SK-N-SH (cell line): ENCODE measurements around the gene PPP2R5E. TPM values are rescaled to one million over a fixed set of nuclear protein-coding genes. Genes with fewer than 3 reads are reported as not detected.

Source experiments
- CTCF ChIA-PET: fragments of 300-600, 350-600 bp; formaldehyde crosslinking; extraction: SDS; loops from one replicate; lab custom pipeline; 2021; lab: Yijun Ruan, JAX
- POLR2A ChIA-PET: fragments of 350-600 bp; sonication (Branson Sonifier 250); formaldehyde crosslinking; extraction: SDS; loops from one replicate; lab custom pipeline; 2020; ENCODE audit warnings: antibody characterized with exemption, inconsistent platforms; lab: Yijun Ruan, JAX
- DNase-seq: peaks from one replicate; pipeline ENCODE4 v3.0.0; 2012
- H2AFZ ChIP-seq: fragments of 200-600 bp; sonication (generic); 2 replicates; pipeline ENCODE4 v1.8.1; 2016; ENCODE audit warnings: antibody characterized with exemption, mild to moderate bottlenecking, low read depth
- H3F3A ChIP-seq: fragments of 200-600 bp; sonication (generic); replicated peaks from 2 replicates; pipeline ENCODE3; 2016; ENCODE audit warnings: antibody characterized with exemption, mild to moderate bottlenecking; ENCODE audit not compliant: insufficient read depth
- H3K27ac ChIP-seq, 2 experiments: fragments of 200-500 bp in 1 of 2; fragments of 200-600 bp in 1 of 2; sonication (Bioruptor generic) in 1 of 2; sonication (generic), shearing (Covaris generic) in 1 of 2; 2 replicates each; pipeline versions ENCODE4 v1.5.1 to v1.6.1; 2014 to 2016; ENCODE audit warnings: low read depth in 2 of 2, inconsistent platforms in 1 of 2, low read length in 1 of 2, mild to moderate bottlenecking in 1 of 2, mixed read lengths in 1 of 2
- H3K27me3 ChIP-seq: fragments of 200-600 bp; sonication (generic), shearing (Covaris generic); 2 replicates; pipeline ENCODE4 v1.6.1; 2016; ENCODE audit warnings: mixed run types; ENCODE audit not compliant: insufficient read depth
- H3K36me3 ChIP-seq, 2 experiments: fragments of 200-500 bp in 1 of 2; fragments of 200-600 bp in 1 of 2; sonication (Bioruptor generic) in 1 of 2; sonication (generic) in 1 of 2; replicated peaks in 1 of 2; 2 replicates each; pipeline versions ENCODE3 to v1.5.1; 2014 to 2016; ENCODE audit warnings: low read length in 1 of 2, mild to moderate bottlenecking in 1 of 2; ENCODE audit not compliant: insufficient read depth in 2 of 2, control insufficient read depth in 1 of 2
- H3K4me1 ChIP-seq, 2 experiments: fragments of 200-500 bp in 1 of 2; fragments of 200-600 bp in 1 of 2; sonication (Bioruptor generic) in 1 of 2; sonication (generic), shearing (Covaris generic) in 1 of 2; 2 replicates each; pipeline versions ENCODE4 v1.5.1 to v1.6.1; 2014 to 2016; ENCODE audit warnings: low read depth in 1 of 2, low read length in 1 of 2, mixed run types in 1 of 2; ENCODE audit not compliant: insufficient read depth in 2 of 2, control insufficient read depth in 1 of 2
- H3K4me2 ChIP-seq: fragments of 200-600 bp; sonication (generic), shearing (Covaris generic); 2 replicates; pipeline ENCODE4 v1.6.1; 2017; ENCODE audit warnings: mixed run types
- H3K4me3 ChIP-seq, 2 experiments: fragments of 200-500 bp in 1 of 2; fragments of 200-600 bp in 1 of 2; sonication (Bioruptor generic) in 1 of 2; sonication (generic), shearing (Covaris generic) in 1 of 2; 2 replicates each; pipeline versions ENCODE4 v1.5.1 to v1.8.1; 2014 to 2016; ENCODE audit warnings: low read depth in 2 of 2, inconsistent platforms in 1 of 2, low read length in 1 of 2, mild to moderate bottlenecking in 1 of 2, mixed read lengths in 1 of 2, moderate library complexity in 1 of 2
- H3K79me2 ChIP-seq: fragments of 200-600 bp; sonication (generic); 2 replicates; pipeline ENCODE4 v1.8.1; 2017; ENCODE audit warnings: mild to moderate bottlenecking; ENCODE audit not compliant: insufficient read depth
- H3K9ac ChIP-seq: fragments of 200-600 bp; sonication (generic); 2 replicates; pipeline ENCODE4 v1.6.1; 2017; ENCODE audit warnings: mixed run types
- H3K9me2 ChIP-seq: fragments of 200-600 bp; sonication (generic); 2 replicates; pipeline ENCODE4 v1.6.1; 2017; ENCODE audit warnings: mixed run types
- H3K9me3 ChIP-seq: fragments of 200-600 bp; sonication (generic); 2 replicates; pipeline ENCODE4 v1.6.1; 2017; ENCODE audit warnings: mixed run types, mild to moderate bottlenecking, moderate library complexity
- H4K20me1 ChIP-seq: fragments of 200-600 bp; sonication (generic); 2 replicates; pipeline ENCODE4 v1.6.1; 2017; ENCODE audit warnings: mild to moderate bottlenecking, mixed run types; ENCODE audit not compliant: insufficient read depth
- ELF1 ChIP-seq: IDR thresholded peaks from 2 replicates; pipeline ENCODE4 v1.4.0; 2012
- EP300 ChIP-seq, 2 experiments: IDR thresholded peaks; 2 replicates each; pipeline versions ENCODE4 v1.4.0 to v1.6.1; 2012; ENCODE audit warnings: borderline replicate concordance in 1 of 2, low read depth in 1 of 2, low read length in 1 of 2
- IRF3 ChIP-seq: fragments of 150-350 bp; IDR thresholded peaks from 2 replicates; pipeline ENCODE4 v1.6.1; 2016; ENCODE audit warnings: mild to moderate bottlenecking, low read depth, low read length
- NRF1 ChIP-seq: IDR thresholded peaks from 2 replicates; pipeline ENCODE4 v1.6.1; 2012; ENCODE audit warnings: low read depth, mild to moderate bottlenecking, low read length
- SIN3A ChIP-seq: IDR thresholded peaks from 2 replicates; pipeline ENCODE4 v1.6.1; 2012; ENCODE audit warnings: low read depth, mild to moderate bottlenecking, low read length, moderate library complexity, borderline replicate concordance
- WGBS: methylation state at CpG from one replicate; pipeline ENCODE4 v1.1.6; 2017; ENCODE audit warnings: low lambda C conversion rate; 5-methylcytosine and 5-hydroxymethylcytosine counted together
- polyA plus RNA-seq, 3 experiments: library from polyadenylated mRNA; depleted of rRNA; stranded (reverse); fragments of >200 nt; gene quantifications; 2 replicates each; pipeline ENCODE4 v1.2.3, GENCODE V29; 2012
- TF ChIP-seq, protein P1 (sequence below): IDR thresholded peaks from 2 replicates; pipeline ENCODE4; 2012

PPP2R5E gene
- polyA plus RNA-seq, 1 of the 3 experiments (the other 2 are of a cell fraction): 4.4 TPM

DNA sequence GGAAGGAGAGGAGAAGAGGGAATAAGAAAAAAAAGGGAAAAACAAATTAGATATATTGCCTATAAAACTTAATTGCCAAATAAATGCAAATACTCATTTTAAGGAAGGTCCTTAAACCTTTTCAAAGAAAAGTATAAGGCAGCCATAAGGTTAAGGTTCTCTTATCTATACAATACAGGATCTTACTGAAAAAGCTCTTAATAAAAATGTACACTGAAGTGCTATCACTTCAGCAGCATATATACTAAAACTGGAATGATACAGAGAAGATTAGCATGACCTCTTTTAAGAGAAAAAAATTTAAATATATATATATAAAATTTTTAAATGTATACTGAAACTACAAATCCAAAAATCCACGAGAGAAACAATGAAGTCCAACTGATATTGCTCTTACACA lies 65.6 kb downstream of the PPP2R5E start:
- no peaks in the 10 kb centered on the region for H3K27me3 ChIP-seq
- ChIA-PET POLR2A (no interaction called here), CTCF (interaction anchor here (0.9 to 1.1 kb wide), 3 partner anchors 15 to 74 kb away, joined by 3 read pairs; no protein-coding TSS in a partner anchor)
- H3K9ac ChIP-seq: no peak overlapping the region
- no peak overlapping the region for H3K4me3 ChIP-seq
- no peaks in the 10 kb centered on the region for H3K9me2 ChIP-seq
- TF ChIP-seq EP300 (IDR thresholded peaks at IDR 0.05; ENCODE audit: borderline replicate concordance in 1 of 2, low read depth in 1 of 2, low read length in 1 of 2): no peak
- DNase-seq: no peak
- 89% methylated on average over 1 of the region's 1 CpG for WGBS
- H2AFZ ChIP-seq: no peak overlapping the region
- H3F3A ChIP-seq: peaks cover 9% of the 10 kb centered on the region
- H3K4me1 ChIP-seq: peaks cover 13 to 15% of the 10 kb centered on the region in 2 experiments; a peak in 3 of 4 replicates
- H3K4me2 ChIP-seq: no peak overlapping the region
- no peak overlapping the region; a peak in 1 of 4 replicates for H3K27ac ChIP-seq
- H3K36me3 ChIP-seq: no peaks in the 10 kb centered on the region
- peaks cover 96% of the 10 kb centered on the region for H3K79me2 ChIP-seq
- H4K20me1 ChIP-seq: peaks cover 74% of the 10 kb centered on the region
- no peaks in the 10 kb centered on the region for H3K9me3 ChIP-seq

- Histone ChIP-seq H3F3A (peaks cover 7% of the 10 kb centered on the region), H3K36me3 (no peaks in the 10 kb centered on the region), H3K4me1 (peaks cover 21 to 28% of the 10 kb centered on the region in 2 experiments; a peak in 3 of 4 replicates), H2AFZ (no peak overlapping the region), H3K27ac (no peak overlapping the region), H3K9me3 (no peaks in the 10 kb centered on the region), H3K9me2 (no peaks in the 10 kb centered on the region), H3K27me3 (no peaks in the 10 kb centered on the region), H3K4me3 (no peak overlapping the region), H3K4me2 (no peak overlapping the region), H4K20me1 (peaks cover 75% of the 10 kb centered on the region), H3K79me2 (peaks cover 96% of the 10 kb centered on the region), H3K9ac (no peak overlapping the region)
- no peak for DNase-seq
- TF ChIP-seq, protein P1, sequence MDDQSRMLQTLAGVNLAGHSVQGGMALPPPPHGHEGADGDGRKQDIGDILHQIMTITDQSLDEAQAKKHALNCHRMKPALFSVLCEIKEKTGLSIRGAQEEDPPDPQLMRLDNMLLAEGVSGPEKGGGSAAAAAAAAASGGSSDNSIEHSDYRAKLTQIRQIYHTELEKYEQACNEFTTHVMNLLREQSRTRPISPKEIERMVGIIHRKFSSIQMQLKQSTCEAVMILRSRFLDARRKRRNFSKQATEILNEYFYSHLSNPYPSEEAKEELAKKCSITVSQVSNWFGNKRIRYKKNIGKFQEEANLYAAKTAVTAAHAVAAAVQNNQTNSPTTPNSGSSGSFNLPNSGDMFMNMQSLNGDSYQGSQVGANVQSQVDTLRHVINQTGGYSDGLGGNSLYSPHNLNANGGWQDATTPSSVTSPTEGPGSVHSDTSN: no peak
- TF ChIP-seq IRF3: no peak
- no peak for TF ChIP-seq NRF1
- TF ChIP-seq ELF1: no peak
- CTCF ChIA-PET: interaction anchor here (0.6 to 2.5 kb wide), 2 partner anchors 17 to 64 kb away, joined by 3 to 11 read pairs; no protein-coding TSS in a partner anchor
- POLR2A ChIA-PET: no interaction called here
These were observed 67.4 kb downstream of the PPP2R5E start for GRCh38 chr14:63475761-63476160.

- Histone ChIP-seq H3K27ac (no peak overlapping the region), H2AFZ (no peak overlapping the region), H3K36me3 (no peaks in the 10 kb centered on the region), H3K4me2 (no peak overlapping the region), H4K20me1 (peaks cover 83% of the 10 kb centered on the region), H3K4me1 (peaks cover 21 to 31% of the 10 kb centered on the region in 2 experiments; a peak in 3 of 4 replicates), H3K9me2 (no peaks in the 10 kb centered on the region), H3K79me2 (peaks cover 96% of the 10 kb centered on the region), H3K9me3 (no peaks in the 10 kb centered on the region), H3K9ac (no peak overlapping the region), H3K27me3 (no peaks in the 10 kb centered on the region), H3K4me3 (no peak overlapping the region), H3F3A (peaks cover 13% of the 10 kb centered on the region)
- ChIA-PET CTCF (interaction anchor here (0.6 to 2.5 kb wide), 2 partner anchors 18 to 32 kb away, joined by 3 to 11 read pairs; no protein-coding TSS in a partner anchor), POLR2A (no interaction called here)
- no peak for TF ChIP-seq SIN3A
- DNase-seq: no peak
- 96% methylated on average over 3 of the region's 3 CpGs for WGBS
These were observed 68.3 kb downstream of the PPP2R5E start for GRCh38 chr14:63474844-63475243.
